Activated T-cell treated with anti-CD3 and anti-CD28 coated beads for 48 hours (primary cell): ENCODE results near the gene TMEM108.

Source experiments
- DNase-seq: peaks from one replicate; pipeline ENCODE4 v3.0.0-alpha.2; 2020; ENCODE audit warnings: low read depth

Gene TMEM108

DNA sequence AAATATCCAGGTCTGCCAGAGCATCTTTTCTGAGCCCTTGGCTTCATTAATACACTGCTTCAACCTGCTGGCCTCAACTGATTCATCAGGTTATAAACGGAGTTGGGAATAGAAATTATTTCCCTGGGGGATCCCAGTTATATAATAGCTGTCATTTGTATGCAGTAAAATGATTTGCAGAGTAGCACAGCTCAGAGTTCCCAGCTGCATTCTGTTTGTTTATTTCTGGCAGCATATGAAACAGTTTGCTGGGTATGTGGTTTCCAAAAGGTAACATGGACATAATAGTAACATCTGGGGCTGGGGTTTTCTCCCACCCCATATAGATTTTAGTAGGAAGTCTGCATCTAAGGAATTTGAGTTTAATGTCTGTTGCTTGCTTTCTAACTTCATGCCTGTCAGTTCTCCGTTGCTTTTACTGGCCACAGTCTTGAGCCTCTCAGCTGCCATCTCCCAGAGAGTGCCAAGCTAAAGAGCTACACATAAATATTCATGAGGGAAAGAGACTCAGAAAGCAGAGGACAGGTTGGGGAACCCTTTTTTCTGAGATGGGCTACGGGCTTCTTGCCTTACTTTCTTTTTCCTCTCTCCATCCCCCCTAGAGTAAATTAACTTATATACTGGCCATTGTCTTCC is 124.6 kb downstream of the TMEM108 start:
- no peak for DNase-seq

DNA sequence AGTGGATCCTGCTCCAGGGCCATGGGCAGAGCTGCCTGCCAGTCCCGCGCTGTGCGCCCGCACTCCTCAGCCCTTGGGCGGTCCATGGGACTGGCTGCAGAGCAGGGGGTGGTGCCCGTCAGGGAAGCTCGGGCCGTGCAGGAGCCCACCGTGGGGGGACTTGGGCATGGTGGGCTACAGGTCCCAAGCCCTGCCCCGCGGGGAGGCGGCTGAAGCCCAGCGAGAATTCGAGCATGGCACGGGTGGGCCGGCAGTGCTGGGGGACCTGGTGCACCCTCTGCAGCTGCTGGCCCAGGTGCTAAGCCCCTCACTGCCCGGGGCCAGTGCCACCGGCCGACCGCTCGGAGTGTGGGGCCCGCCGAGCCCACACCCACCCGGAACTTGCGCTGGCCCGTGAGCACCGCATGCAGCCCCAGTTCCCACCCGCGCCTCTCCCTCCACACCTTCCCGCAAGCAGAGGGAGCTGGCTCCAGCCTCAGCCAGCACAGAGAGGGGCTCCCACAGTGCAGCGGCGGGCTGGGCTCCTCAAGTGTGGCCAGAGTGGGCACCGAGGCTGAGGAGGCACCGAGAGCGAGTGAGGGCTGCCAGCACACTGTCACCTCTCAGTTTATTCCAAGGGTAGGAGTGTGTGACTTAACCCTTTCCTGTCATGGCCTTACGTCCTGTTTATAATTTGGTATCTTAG is 129.3 kb downstream of the TMEM108 start:
- no peak for DNase-seq

DNA sequence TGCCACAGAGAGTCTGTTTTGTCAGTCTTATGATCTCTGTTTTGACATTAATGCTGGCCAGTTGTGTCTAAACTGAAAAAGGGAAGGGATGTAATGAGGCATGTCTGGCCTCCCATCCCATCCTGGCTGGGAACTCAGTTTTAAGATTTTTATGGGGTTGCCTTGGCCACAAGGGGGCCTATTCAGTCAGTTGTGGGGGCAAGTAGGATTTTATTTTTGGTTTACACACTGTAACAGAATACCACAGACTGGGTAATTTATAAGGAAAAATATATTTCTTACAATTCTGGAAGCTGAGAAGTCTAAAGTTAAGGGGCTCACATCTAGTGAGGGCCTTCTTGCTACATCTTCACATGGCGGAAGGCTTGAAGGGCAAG is 129.8 kb downstream of the TMEM108 start:
- DNase-seq, result no peak

GRCh38 chr3:133169331-133170068 is 131.3 kb downstream of the TMEM108 start:
- no peak for DNase-seq

DNA sequence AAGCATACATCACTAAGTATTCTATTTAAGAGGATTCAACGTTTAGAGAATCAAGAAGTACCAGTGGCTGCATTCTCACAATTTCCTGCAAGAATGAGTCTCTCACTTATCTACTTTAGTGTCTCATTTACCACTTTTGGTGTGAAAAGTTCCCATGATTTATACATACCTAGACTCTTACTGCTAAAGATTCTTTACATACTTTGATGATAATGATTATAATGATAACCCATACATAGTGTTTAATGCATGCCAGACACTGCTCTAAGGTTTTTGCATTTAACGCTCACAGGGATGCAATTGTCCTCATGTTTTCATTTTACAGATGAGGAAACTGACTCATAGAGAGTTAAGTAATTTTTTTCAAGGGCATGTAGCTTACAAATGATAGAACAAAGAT is 133.6 kb downstream of the TMEM108 start:
- no peak for DNase-seq

DNA sequence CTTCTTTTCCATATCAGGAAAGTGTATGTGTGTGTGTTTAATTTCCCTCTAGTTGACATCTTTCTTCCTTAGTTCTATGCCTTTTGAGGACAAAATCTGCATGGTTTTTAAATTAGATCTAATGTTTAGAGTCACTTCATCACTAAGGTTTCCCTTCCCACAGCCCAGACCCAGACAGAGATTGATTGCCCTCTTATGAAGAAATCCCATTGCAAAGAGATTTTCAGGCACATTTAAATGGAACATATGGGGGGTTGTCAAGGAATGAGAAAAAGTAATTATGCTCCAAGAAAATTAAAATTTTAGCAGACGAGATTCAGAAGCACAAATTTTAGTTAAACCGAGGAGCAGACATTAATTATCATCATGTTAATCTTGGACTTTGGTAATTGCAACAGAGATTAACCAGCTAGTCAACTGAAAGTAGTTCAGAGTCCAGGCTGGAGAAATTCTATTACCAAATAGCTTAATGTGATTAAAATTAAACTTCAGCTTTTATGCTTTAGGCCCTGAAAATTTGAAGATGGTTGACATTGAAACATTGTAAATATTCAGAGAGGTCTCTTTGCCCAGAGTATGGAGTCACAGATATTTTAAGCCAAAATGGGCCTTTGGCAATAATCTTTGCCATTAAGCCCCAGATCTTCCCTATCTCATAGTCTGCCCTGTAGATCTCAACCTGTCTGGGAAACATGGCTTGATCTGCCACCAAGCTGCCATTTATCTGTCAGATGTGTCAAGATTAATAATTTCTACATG is 143.4 kb downstream of the TMEM108 start:
- DNase-seq, result no peak

DNA sequence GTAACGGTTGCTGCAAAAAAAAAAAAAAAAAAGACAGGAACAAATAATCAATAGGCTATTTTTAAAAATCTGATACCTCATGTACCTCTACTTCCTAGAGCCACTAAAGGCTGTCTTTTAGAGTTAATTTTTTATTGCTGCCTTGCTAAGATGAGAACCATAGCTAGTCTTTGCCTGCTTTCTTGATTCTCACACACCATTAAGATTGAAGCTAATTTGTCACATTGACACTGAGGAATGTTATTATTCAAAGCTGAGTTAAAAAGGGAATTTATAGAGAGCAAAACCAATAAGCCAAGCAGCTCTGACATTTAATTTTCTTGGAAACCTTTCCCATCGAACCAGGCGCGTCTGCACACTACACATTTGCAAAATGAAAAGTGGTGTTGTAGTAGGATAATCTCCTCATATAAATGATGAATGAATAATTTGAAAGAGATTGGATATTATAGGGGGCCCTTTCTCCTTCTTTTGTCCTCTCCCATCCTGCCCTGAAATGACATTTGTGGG is 149.7 kb downstream of the TMEM108 start:
- no peak for DNase-seq

- no peak for DNase-seq
Measured at GRCh38 chr3:133188996-133189395, 150.8 kb downstream of the TMEM108 start.

GRCh38 chr3:133189893-133190292 is 151.7 kb downstream of the TMEM108 start:
- DNase-seq, result no peak

DNA sequence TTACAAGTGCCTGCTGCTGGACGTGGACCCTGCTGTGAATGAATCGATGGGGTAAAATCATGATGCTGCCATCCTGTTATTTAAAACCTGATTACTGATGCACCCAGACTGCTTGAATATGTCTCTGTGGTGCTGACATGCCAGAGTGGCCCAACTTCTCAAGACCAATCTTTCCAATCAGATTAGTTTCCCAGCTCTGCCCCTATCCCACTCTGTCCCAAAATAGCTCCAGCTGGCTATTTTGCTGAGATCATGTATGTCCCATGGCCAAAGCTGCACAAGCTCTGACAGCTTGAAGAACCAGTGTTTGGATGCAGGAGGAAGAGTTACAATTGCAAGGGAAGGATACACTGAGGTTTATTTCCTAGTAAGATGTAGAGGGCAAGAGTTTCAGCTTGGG is 153.6 kb downstream of the TMEM108 start:
- DNase-seq, result no peak

DNA sequence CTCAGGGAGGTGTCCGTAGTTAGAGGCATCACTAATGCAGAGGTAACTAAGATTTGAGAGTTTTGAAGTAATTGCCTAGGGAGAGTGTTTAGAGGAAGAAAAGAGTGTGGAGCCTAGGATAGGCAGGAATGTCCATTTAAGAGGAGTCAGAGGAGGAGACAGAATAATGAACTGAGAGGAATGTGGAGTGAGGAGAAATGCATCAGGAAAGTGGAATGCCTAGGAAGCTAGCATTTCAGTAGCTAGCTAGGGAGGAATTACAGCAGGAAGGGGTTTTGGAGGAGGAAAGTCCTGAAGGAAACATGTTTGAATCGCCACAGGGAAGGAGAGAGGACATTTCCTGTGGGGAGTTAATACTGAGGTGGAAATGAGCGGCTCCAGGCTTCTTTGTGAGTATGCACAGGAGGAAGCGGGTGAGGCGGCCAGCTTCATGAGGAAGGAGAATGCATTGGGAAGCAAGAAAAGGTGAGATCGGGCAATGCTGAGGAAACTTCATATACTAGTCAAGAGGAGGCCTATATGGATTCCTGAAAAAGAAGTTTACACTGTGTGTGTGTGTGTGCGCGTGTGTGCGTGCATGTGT is 154.3 kb downstream of the TMEM108 start:
- DNase-seq, result no peak

- no peak for DNase-seq
Measured at GRCh38 chr3:133192967-133193366, 154.8 kb downstream of the TMEM108 start.

GRCh38 chr3:133196527-133196926 is 158.3 kb downstream of the TMEM108 start:
- DNase-seq, result no peak

DNA sequence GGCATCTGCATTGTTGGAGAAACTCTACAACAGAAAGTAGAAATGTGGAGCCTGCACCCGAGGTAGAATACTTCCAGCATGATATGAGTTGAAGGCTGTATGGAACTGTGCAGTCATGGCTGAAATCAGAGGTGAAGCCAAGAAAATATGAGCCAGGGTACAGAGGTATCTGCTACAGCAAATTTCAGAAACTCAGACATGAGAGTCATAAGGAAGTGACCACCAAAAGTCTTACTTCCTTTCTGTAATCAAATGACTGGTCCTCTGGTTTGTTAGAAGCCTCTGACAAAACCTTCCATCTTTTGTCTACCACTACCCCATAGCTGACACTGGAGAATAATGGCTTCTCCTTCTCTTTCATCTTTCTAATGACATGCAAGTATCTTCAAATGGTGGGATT is 159.4 kb downstream of the TMEM108 start:
- no peak for DNase-seq

DNA sequence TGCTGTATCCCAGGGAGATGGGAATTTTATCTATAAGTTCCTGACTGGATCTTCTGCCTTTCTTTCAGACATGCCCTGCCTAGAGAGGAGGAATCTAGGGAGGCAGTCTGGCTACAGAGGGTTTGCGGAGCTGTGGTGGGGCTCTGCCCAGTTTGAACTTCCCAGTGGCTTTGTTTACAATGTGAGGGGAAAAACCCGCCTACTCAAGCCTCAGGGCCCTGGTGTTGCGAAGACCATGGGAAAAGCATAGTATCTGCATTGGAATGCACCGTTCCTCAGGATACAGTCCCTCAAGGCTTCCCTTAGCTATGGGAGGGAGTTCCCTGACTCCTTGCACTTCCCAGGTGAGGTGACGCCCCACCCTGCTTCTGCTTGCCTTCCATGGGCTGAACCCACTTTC is 168.7 kb downstream of the TMEM108 start:
- DNase-seq, result no peak

DNA sequence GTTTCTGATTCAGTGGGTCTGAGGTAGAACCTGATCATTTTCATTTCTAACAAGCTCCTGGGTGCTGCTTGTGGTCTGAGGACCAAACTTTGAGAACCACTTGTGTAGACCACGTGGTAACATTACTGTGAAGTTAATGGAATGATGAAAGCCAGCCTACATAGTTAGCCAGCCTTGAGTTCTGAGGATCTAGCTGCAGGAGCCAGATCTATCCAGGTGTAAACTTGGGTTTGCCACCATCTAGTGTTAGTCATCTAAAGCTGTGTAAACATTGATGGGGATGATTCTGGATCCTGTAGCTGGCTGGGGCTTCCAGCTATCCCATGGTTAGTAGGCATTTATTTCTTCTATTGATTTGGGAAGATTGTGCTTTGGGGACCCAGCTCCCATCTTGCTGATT is 170.0 kb downstream of the TMEM108 start:
- DNase-seq, result no peak

- DNase-seq, result no peak
Measured at GRCh38 chr3:133209871-133210550, 171.8 kb downstream of the TMEM108 start.

DNA sequence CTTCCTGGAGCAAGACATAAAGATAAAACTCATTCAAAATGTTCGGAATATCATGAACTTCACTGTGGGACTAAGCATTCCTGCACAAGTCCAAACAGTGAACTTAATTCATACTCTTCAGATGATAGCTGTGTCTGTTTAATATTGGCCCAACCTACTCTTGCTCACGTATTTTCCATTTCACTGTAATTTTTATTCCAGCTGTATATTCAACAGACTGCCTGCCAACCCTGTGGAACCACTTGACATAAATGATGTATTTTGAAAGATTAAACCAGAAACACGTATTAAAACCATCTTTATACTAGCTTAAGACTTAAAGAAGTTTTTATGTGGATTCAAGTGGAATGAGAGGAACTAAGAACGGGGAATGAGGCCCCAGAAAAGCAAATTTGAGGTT is 172.5 kb downstream of the TMEM108 start:
- DNase-seq, result no peak

DNA sequence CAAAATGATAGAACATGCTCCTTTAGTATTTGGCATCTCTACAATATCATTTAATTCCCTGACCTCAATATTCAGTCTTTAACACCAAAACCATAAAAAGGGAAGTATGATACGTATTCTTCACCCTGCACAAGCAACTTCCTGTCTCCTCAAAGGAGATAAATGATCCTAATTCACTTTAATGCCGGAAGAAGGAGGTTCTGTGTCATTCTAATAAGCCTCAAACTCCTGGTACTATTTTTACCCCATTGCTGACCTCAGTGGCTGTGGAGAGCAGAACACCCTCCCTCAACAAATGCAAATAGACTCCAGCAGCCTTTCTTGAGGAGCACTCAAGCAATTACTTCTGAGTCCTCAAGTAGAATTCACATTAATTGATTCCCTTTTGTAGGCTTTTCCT is 173.3 kb downstream of the TMEM108 start:
- no peak for DNase-seq

DNA sequence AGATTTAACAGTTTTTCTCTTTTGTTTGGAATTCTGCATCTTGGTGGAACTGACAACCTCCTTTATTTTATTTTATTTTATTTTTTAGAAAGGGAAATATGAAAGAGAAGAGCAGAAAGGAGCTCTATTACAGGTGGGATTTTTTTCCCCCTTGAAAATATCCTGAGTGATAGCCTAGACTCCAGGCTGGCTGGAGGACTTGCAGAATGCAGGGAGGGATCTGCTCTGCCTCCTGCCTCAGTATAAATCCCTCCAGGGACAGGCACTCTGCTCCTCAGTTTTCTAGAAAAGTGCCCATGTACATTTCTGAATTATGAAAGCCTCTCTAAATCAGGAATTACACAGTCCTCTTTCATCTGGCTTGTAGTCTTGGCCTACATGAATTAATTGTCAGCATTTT is 173.7 kb downstream of the TMEM108 start:
- no peak for DNase-seq

- DNase-seq, result no peak
Measured at GRCh38 chr3:133213937-133214336, 175.7 kb downstream of the TMEM108 start.

DNA sequence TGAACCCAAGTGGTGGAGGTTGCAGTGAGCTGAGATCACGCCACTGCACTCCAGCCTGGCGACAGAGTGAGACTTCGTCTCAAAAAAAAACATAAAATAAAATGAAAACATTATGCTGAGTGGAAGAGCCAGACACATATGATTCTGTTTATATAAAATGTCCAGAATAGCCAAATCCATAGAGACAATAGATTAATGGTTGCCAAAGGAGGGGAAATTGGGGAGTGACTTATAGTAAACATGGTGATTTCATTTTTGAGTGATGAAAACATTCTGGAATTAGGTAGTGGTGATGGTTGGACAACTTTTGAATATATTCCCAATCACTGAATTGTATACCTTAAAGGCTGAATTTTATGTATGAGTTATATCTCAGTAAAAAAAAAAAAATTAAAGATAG is 189.6 kb downstream of the TMEM108 start:
- no peak for DNase-seq
